ENCODE results near the gene HSF5. TPM values are rescaled to one million over a fixed set of nuclear protein-coding genes. Genes with fewer than 3 reads are reported as not detected.

HSF5 gene
- total RNA-seq, 4 donors from 2014 or later = not detected

- no peak overlapping the region for H3K4me3 ChIP-seq
- H3K4me1 ChIP-seq = no peaks in the 10 kb centered on the region
- ATAC-seq = no peak
- no peak for DNase-seq
- no peak overlapping the region for H3K27ac ChIP-seq
- TF ChIP-seq POLR2A (IDR thresholded peaks at IDR 0.05) = no peak
- TF ChIP-seq CTCF (IDR thresholded peaks at IDR 0.05 in 4 of 5, conservative IDR thresholded peaks at IDR 0.05 in 1 of 5) = no peak
- no peaks in the 10 kb centered on the region for H3K27me3 ChIP-seq
- no peaks in the 10 kb centered on the region for H3K36me3 ChIP-seq
- in situ Hi-C loops (cut with MboI; ENCODE audit: low sequenced_read_pairs in 4 of 4) = no loop called here
- intact Hi-C loops (cut with DNase I; ENCODE audit: low total_unique reads) = no loop called here
- H3K9me3 ChIP-seq = no peaks in the 10 kb centered on the region
Observed at GRCh38 chr17:58432806-58433573, 55.2 kb downstream of the HSF5 start.

GRCh38 chr17:58427807-58428206 lies 60.4 kb downstream of the HSF5 start:
- Histone ChIP-seq H3K36me3 (no peaks in the 10 kb centered on the region), H3K4me1 (no peaks in the 10 kb centered on the region), H3K4me3 (no peak overlapping the region), H3K27me3 (no peaks in the 10 kb centered on the region), H3K9me3 (no peaks in the 10 kb centered on the region), H3K27ac (no peak overlapping the region)
- no peak for DNase-seq
- TF ChIP-seq POLR2A (IDR thresholded peaks at IDR 0.05) (no peak), CTCF (IDR thresholded peaks at IDR 0.05 in 4 of 5, conservative IDR thresholded peaks at IDR 0.05 in 1 of 5) (no peak)
- ATAC-seq = no peak
- intact Hi-C loops (cut with DNase I; ENCODE audit: low total_unique reads) = no loop called here
- in situ Hi-C loops (cut with MboI; ENCODE audit: low sequenced_read_pairs in 4 of 4) = no loop called here

GRCh38 chr17:58421711-58422110 lies 66.5 kb downstream of the HSF5 start:
- no peak for ATAC-seq
- intact Hi-C loops (cut with DNase I; ENCODE audit: low total_unique reads) (no loop called here), in situ Hi-C loops (cut with MboI; ENCODE audit: low sequenced_read_pairs in 4 of 4) (loop anchor here in 1 of 4 donors (25.0 kb wide), 1 partner anchor 109 kb away; no protein-coding TSS in a partner anchor)
- H3K27me3 ChIP-seq = no peaks in the 10 kb centered on the region
- H3K4me1 ChIP-seq = peaks cover 0 to 10% of the 10 kb centered on the region in 2 donors
- no peak for DNase-seq
- no peaks in the 10 kb centered on the region for H3K36me3 ChIP-seq
- no peak overlapping the region for H3K27ac ChIP-seq
- no peak overlapping the region for H3K4me3 ChIP-seq
- TF ChIP-seq CTCF (IDR thresholded peaks at IDR 0.05 in 4 of 5, conservative IDR thresholded peaks at IDR 0.05 in 1 of 5) (no peak), POLR2A (IDR thresholded peaks at IDR 0.05) (no peak)
- no peaks in the 10 kb centered on the region for H3K9me3 ChIP-seq

- no peaks in the 10 kb centered on the region for H3K27me3 ChIP-seq
- no peaks in the 10 kb centered on the region for H3K9me3 ChIP-seq
- DNase-seq = no peak
- no peaks in the 10 kb centered on the region for H3K36me3 ChIP-seq
- in situ Hi-C loops (cut with MboI; ENCODE audit: low sequenced_read_pairs in 4 of 4) (loop anchor here in 1 of 4 donors (25.0 kb wide), 1 partner anchor 109 kb away; no protein-coding TSS in a partner anchor), intact Hi-C loops (cut with DNase I; ENCODE audit: low total_unique reads) (no loop called here)
- no peak for TF ChIP-seq POLR2A (IDR thresholded peaks at IDR 0.05)
- no peak for TF ChIP-seq CTCF (IDR thresholded peaks at IDR 0.05 in 4 of 5, conservative IDR thresholded peaks at IDR 0.05 in 1 of 5)
- no peak for ATAC-seq
- peaks cover 0 to 10% of the 10 kb centered on the region in 2 donors for H3K4me1 ChIP-seq
- no peak overlapping the region for H3K4me3 ChIP-seq
- H3K27ac ChIP-seq = no peak overlapping the region
Observed at GRCh38 chr17:58420827-58421226, 67.4 kb downstream of the HSF5 start.
